Stimulated activated CD8-positive, alpha-beta memory T cell treated with anti-CD3 and anti-CD28 coated beads, Interleukin-12 subunit alpha, Interleukin-12 subunit beta, amount 100 ng/mL, for 1 hour (primary cell): ENCODE results near the gene CHCHD1.
"Not testable (repeated sequence)": the region's sequence is repeated elsewhere in the genome, so short reads cannot be mapped to it uniquely, and the experiment has no call there.

Experiments used
- DNase-seq: peaks from one replicate; pipeline ENCODE4 v3.0.0-alpha.2; 2020; ENCODE audit warnings: low read depth

Gene CHCHD1

GRCh38 chr10:73813333-73813732 is 31.5 kb downstream of the CHCHD1 start:
- no peak for DNase-seq

GRCh38 chr10:73814276-73814895 is 32.5 kb downstream of the CHCHD1 start:
- no peak for DNase-seq

- no peak for DNase-seq
Measured at GRCh38 chr10:73814896-73815718, 33.3 kb downstream of the CHCHD1 start.

- DNase-seq, result no peak
Measured at GRCh38 chr10:73815719-73816030, 33.8 kb downstream of the CHCHD1 start.

- DNase-seq, result no peak
Measured at GRCh38 chr10:73816917-73817729, 35.3 kb downstream of the CHCHD1 start.

GRCh38 chr10:73817826-73818225 is 36.0 kb downstream of the CHCHD1 start:
- DNase-seq, result no peak

- DNase-seq, result no peak
Measured at GRCh38 chr10:73818402-73818801, 36.6 kb downstream of the CHCHD1 start.

- DNase-seq, result no peak
Measured at GRCh38 chr10:73819081-73819480, 37.2 kb downstream of the CHCHD1 start.

- no peak for DNase-seq
Measured at GRCh38 chr10:73819513-73820093, 37.8 kb downstream of the CHCHD1 start.

- no peak for DNase-seq
Measured at GRCh38 chr10:73823391-73823790, 41.5 kb downstream of the CHCHD1 start.

GRCh38 chr10:73824146-73824725 is 42.4 kb downstream of the CHCHD1 start:
- DNase-seq, result no peak

GRCh38 chr10:73827346-73828089 is 45.7 kb downstream of the CHCHD1 start:
- DNase-seq, result no peak

GRCh38 chr10:73828161-73828560 is 46.3 kb downstream of the CHCHD1 start:
- no peak for DNase-seq

- DNase-seq, result not testable (repeated sequence)
Measured at GRCh38 chr10:73829090-73829489, 47.2 kb downstream of the CHCHD1 start.
